Ovary (tissue), 9 donors: Measurements from ENCODE around the gene ARHGEF10L. TPM values are rescaled to one million over a fixed set of nuclear protein-coding genes. Genes with fewer than 3 reads are reported as not detected.

Source experiments
- DNase-seq, 5 donors: peaks; one replicate each; pipeline ENCODE4 v3.0.0-alpha.2; 2019 to 2020
- H3K27ac ChIP-seq, 2 donors: fragments of 200-600 bp; one replicate each; pipeline versions ENCODE4 v1.5.1 to v1.8.0; 2019 to 2022
- H3K27me3 ChIP-seq: fragments of 200-600 bp; one replicate; pipeline ENCODE4 v1.8.0; 2022
- H3K36me3 ChIP-seq: fragments of 200-600 bp; sonication (generic); one replicate; pipeline ENCODE4 v1.5.1; 2019
- H3K4me1 ChIP-seq: one replicate; pipeline ENCODE4 v1.8.1; 2013; ENCODE audit warnings: mild to moderate bottlenecking, moderate library complexity; ENCODE audit not compliant: insufficient read depth
- H3K4me3 ChIP-seq: fragments of 200-600 bp; sonication (generic); one replicate; pipeline ENCODE4 v1.5.1; 2017
- H3K9me3 ChIP-seq, 2 donors: fragments of 200-600 bp in 1 of 2; sonication (generic) in 1 of 2; one replicate each; pipeline versions ENCODE4 v1.5.1 to v1.8.1; 2013 to 2019; ENCODE audit warnings: mild to moderate bottlenecking in 1 of 2, moderate library complexity in 1 of 2
- EP300 ChIP-seq: sonication (generic); formaldehyde crosslinking; IDR thresholded peaks from one replicate; pipeline ENCODE4 v1.6.1; 2017; ENCODE audit warnings: antibody characterized with exemption
- POLR2A ChIP-seq: fragments of 450-650 bp; IDR thresholded peaks from one replicate; pipeline ENCODE4 v1.6.1; 2017; ENCODE audit warnings: antibody characterized with exemption, mild to moderate bottlenecking, moderate library complexity
- WGBS, 3 donors: extraction: QIAGEN DNeasy Blood & Tissue Kit in 1 of 3; methylation state at CpG; one replicate each; pipeline versions ENCODE4 v1.1.5 to v1.1.7; 2013 to 2017; 5-methylcytosine and 5-hydroxymethylcytosine counted together
- intact Hi-C, 4 donors: fragments of 100-400 bp; cut with DNase I; formaldehyde crosslinking; loops; one replicate each; pipeline versions ENCODE4 v1.11.0 to v1.15.1; 2022 to 2023
- polyA plus RNA-seq, 2 donors: library from polyadenylated mRNA; stranded (reverse); fragments of 200-250 nt in 1 of 2; fragments of 350-450 nt in 1 of 2; fragmentation: Illumina TruSeq in 1 of 2; extraction: RNeasy Lipid Tissue Mini Kit (QIAGEN cat#74804) in 1 of 2; gene quantifications; one replicate each; pipeline ENCODE4 v1.2.3, GENCODE V29; 2013 to 2014
- total RNA-seq, 7 donors: library from RNA; depleted of rRNA in 2 of 7; stranded (reverse); fragments of >200 nt in 2 of 7; fragmentation: NEBNext Ultra II Directional in 3 of 7; extraction: Animal tissue kit (Norgen Biotek cat#: 25700) in 3 of 7; gene quantifications; one replicate each; pipeline versions ENCODE4 v1.1.0 to v1.2.4, GENCODE V29; 2016 to 2023
- TF ChIP-seq, protein P1 (sequence below), 3 donors: fragments of 450-650 bp in 2 of 3; fragments of 200-600 bp in 1 of 3; IDR thresholded peaks; one replicate each; pipeline versions ENCODE4 v1.5.1 to v1.8.0; 2016 to 2022; ENCODE audit warnings: antibody characterized with exemption in 3 of 3, mild to moderate bottlenecking in 1 of 3
- donor health status: DM: no; HTN: no; CAD: no; lungs with moderate emphysema.
- donor health status: DM: no; HTN: no; CAD: no.
- donor health status: Bipolar disorder and iron deficiency.
- donor health status: DM: yes; HTN: yes; CAD: no.
- donor health status: DM: no; HTN: no; CAD: no.
- donor health status: DM: yes; HTN: yes; CAD: no.

Gene ARHGEF10L
- total and polyA plus RNA-seq, 9 donors, result 3.6 to 23.0 (median 18.3) TPM

DNA sequence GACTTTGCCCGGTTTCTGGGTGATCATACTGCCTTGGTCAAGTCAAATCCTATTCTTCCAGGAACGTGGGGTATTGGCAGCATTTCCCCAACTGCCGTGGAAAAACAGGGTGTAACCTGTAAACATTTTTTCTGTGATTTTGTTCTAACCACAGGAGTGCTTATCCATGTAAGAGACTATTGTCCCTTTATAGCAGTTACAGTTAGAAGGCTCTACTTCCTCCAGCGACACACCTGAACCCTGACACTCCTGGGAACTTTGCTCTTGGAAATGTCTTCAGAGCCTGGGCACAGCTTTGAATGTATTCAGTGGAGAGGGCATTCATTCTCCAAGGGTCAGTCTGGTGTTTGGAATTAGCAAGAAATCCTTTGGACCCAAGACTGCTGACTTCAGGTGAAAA, 26.4 kb upstream of the ARHGEF10L start:
- WGBS, 3 donors, result 59 to 74% (median 72%) methylated on average over 4 of the region's 4 CpGs

DNA sequence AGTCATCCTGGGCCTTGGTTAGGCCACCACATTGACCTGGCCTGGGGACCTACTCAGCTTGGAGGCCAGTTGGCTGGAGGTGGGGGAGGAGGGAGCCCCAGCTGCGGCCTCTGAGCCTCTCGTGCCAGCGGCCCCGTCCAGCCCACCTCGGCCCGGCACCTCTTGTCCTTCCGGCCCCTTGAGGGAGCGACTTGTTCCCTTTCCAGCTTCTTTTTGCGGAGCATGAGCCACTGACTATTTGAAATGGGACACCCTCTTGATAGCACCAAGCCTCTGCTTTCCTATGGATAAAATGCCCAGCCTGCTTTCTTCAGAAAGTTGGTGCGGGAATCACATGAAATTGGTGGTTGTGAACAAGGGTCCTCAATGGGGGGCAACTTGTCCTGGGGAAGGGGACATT, 24.7 kb upstream of the ARHGEF10L start:
- intact Hi-C loops, result loop anchor here in 1 of 4 donors (10.0 kb wide), 1 partner anchor 1300 kb away; no protein-coding TSS in a partner anchor
- TF ChIP-seq EP300, result no peak
- TF ChIP-seq, protein P1, sequence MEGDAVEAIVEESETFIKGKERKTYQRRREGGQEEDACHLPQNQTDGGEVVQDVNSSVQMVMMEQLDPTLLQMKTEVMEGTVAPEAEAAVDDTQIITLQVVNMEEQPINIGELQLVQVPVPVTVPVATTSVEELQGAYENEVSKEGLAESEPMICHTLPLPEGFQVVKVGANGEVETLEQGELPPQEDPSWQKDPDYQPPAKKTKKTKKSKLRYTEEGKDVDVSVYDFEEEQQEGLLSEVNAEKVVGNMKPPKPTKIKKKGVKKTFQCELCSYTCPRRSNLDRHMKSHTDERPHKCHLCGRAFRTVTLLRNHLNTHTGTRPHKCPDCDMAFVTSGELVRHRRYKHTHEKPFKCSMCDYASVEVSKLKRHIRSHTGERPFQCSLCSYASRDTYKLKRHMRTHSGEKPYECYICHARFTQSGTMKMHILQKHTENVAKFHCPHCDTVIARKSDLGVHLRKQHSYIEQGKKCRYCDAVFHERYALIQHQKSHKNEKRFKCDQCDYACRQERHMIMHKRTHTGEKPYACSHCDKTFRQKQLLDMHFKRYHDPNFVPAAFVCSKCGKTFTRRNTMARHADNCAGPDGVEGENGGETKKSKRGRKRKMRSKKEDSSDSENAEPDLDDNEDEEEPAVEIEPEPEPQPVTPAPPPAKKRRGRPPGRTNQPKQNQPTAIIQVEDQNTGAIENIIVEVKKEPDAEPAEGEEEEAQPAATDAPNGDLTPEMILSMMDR (IDR thresholded peaks at IDR 0.05), result no peak
- no peak for DNase-seq
- H3K36me3 ChIP-seq, result no peaks in the 10 kb centered on the region
- H3K4me3 ChIP-seq, result no peak overlapping the region
- H3K27ac ChIP-seq, result no peak overlapping the region
- peaks cover 2% of the 10 kb centered on the region for H3K4me1 ChIP-seq
- no peaks in the 10 kb centered on the region for H3K9me3 ChIP-seq
- WGBS, 3 donors, result 84 to 94% (median 84%) methylated on average over 10 of the region's 10 CpGs
- no peaks in the 10 kb centered on the region for H3K27me3 ChIP-seq

More for the DNA sequence above, 26.4 kb upstream of the ARHGEF10L start:
- Histone ChIP-seq H3K4me1 (peaks cover 2% of the 10 kb centered on the region), H3K4me3 (no peak overlapping the region), H3K9me3 (no peaks in the 10 kb centered on the region), H3K27me3 (no peaks in the 10 kb centered on the region), H3K27ac (no peak overlapping the region), H3K36me3 (no peaks in the 10 kb centered on the region)
- intact Hi-C loops, result loop anchor here in 1 of 4 donors (10.0 kb wide), 1 partner anchor 1302 kb away; no protein-coding TSS in a partner anchor
- TF ChIP-seq, protein P1 (IDR thresholded peaks at IDR 0.05), result no peak
- no peak for TF ChIP-seq POLR2A
- no peak for TF ChIP-seq EP300
- no peak for DNase-seq

DNA sequence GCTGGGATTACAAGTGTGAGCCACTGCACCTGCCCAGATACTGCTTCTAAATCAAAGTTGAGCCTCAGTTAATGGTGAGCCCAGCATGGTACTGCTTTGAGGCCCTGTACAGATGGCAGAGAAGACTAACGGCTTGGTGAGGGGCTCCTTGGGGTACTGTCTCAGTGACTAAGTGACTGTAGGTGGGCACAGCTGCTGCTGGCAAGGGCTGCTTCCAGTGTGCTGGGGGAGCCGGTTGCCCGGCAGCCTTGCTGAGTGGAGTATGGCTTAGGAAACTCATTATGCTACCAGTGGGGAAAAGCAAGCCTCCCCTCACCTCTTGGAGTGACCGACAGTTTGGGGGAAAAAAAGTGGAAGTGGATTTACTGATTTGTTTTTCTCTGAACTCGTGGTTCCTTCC, 23.6 kb upstream of the ARHGEF10L start:
- 61 to 69% (median 64%) methylated on average over 5 of the region's 5 CpGs for WGBS, 3 donors
- Histone ChIP-seq H3K27ac (no peak overlapping the region), H3K4me1 (peaks cover 2% of the 10 kb centered on the region), H3K9me3 (no peaks in the 10 kb centered on the region), H3K36me3 (no peaks in the 10 kb centered on the region), H3K27me3 (no peaks in the 10 kb centered on the region), H3K4me3 (no peak overlapping the region)
- intact Hi-C loops, result loop anchor here in 1 of 4 donors (10.0 kb wide), 1 partner anchor 1299 kb away; no protein-coding TSS in a partner anchor
- DNase-seq, result no peak
- no peak for TF ChIP-seq EP300
- TF ChIP-seq POLR2A, result no peak
- TF ChIP-seq, protein P1 (IDR thresholded peaks at IDR 0.05), result no peak

DNA sequence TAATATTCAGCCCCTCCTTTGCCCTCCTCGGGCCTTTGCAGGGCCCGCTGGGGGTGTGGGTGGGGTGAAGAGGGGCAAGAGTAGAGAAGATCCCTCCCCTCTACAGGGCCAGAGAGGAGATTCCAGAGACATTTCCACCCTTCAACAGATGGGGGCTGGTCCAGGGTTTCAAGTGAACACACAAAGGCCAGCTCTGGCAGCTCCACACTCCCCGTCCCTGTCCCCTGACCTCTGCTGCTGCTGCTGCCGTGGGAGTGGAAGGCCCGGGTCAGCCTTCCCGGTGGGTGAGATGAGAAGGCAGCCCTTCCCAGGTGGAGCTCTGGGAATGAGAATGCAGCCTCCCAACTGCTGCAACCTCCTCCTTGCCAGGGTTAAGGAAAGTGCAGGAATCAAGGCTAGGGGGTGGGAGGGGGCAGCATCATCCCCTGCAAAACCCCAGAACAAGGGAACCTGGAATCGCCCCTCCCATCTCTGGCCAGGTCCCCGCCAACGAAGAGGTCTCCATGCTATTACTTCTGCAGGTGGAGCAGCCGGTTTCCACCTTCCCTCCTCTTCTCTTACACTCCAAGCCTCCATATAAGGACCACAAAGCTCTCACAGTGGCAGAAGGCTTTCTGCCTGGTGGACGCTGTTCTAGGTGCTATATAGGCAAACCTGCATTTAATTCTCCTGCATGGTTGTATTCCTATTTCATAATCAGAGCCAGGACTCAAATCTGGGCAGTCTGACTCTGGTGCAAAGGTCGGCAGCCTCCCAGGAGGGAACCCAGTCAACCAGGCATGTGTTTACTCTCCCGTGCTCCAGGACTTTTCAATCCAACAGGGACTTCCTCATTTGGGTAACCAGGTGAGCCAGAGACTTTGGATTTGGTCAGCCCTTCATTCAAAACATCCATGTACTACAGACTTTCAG, 22.9 kb upstream of the ARHGEF10L start:
- H3K36me3 ChIP-seq, result no peaks in the 10 kb centered on the region
- no peaks in the 10 kb centered on the region for H3K27me3 ChIP-seq
- intact Hi-C loops, result loop anchor here in 1 of 4 donors (10.0 kb wide), 1 partner anchor 1298 kb away; no protein-coding TSS in a partner anchor
- H3K9me3 ChIP-seq, result no peaks in the 10 kb centered on the region
- TF ChIP-seq POLR2A (no peak), EP300 (no peak)
- TF ChIP-seq, protein P1 (IDR thresholded peaks at IDR 0.05), result no peak
- H3K27ac ChIP-seq, result no peak overlapping the region
- DNase-seq, result no peak
- no peak overlapping the region for H3K4me3 ChIP-seq
- WGBS, 3 donors, result 27 to 37% (median 31%) methylated on average over 13 of the region's 13 CpGs
- peaks cover 2% of the 10 kb centered on the region for H3K4me1 ChIP-seq
